ENCODE results near the gene CNPY4. TPM values are rescaled to one million over a fixed set of nuclear protein-coding genes. Genes with fewer than 3 reads are reported as not detected.
A peak's percentile ranks its signal among the peaks of the same experiment; 100 is the strongest.

CNPY4 gene
- polyA plus RNA-seq, 1 donor (not counting 4 experiments of a cell fraction or from before 2014, with no cell fraction given), result 9.9 TPM

DNA sequence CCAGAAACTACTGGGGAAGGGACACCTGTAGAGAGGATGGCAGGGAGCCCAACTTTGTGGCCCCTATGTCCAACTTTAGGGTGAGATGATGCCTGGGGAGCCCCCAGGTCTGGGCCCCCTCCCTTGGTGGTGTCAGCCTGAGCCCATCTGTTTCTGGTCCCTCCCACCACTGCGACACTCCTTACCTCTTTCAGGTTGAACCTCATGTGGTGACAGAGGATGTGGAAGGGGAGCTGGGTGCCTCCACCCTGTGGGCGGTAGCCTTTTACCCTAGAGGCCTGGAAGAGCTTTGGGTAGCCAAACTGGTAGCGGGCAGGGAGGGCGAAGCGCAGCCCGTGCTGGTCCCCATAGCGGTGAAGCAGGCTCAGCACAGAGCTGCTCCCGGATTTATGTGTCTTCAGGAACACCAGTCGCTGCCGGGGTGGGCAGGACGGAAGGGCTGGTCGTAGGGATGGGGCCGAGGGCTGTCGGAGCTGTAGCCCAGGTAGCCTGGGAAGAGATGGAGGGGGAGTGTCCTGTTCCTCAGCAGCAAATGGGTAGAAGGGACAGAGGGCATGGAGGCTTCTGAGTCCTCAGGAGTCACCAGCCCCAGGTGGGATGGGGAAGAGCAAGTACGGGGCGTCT, 47.0 kb downstream of the CNPY4 start:
- Histone ChIP-seq H3K4me3 (ENCODE audit: control insufficient read depth in 2 of 3, extremely low read depth in 1 of 3, insufficient read depth in 2 of 3, low read depth in 1 of 3, low read length in 3 of 3) (no peak overlapping the region), H3K9me3 (ENCODE audit: control insufficient read depth, low read depth, low read length) (no peaks in the 10 kb centered on the region), H3K27ac (ENCODE audit: control insufficient read depth, insufficient read depth, low read length) (no peak overlapping the region), H3K27me3 (ENCODE audit: control insufficient read depth, extremely low read depth, insufficient read depth, low read length) (peaks cover 10% of the 10 kb centered on the region), H3K4me2 (ENCODE audit: control insufficient read depth, extremely low read depth, insufficient read depth, low read depth, low read length) (no peak overlapping the region), H3K9me1 (ENCODE audit: control insufficient read depth, extremely low read depth, insufficient read depth, low read length) (peaks cover 2% of the 10 kb centered on the region), H3K9ac (ENCODE audit: control insufficient read depth, extremely low read depth, insufficient read depth, low read length) (no peak overlapping the region), H4K20me1 (ENCODE audit: control insufficient read depth, extremely low read depth, insufficient read depth, low read length) (no peaks in the 10 kb centered on the region), H3K4me1 (ENCODE audit: control insufficient read depth, extremely low read depth, insufficient read depth, low read length) (peaks cover 28% of the 10 kb centered on the region), H2AFZ (ENCODE audit: control insufficient read depth, low read length) (no peak overlapping the region), H3K79me2 (ENCODE audit: control insufficient read depth, insufficient read depth, low read length) (no peaks in the 10 kb centered on the region), H3K36me3 (ENCODE audit: control insufficient read depth in 2 of 2, extremely low read depth in 1 of 2, insufficient read depth in 2 of 2, low read length in 2 of 2) (no peaks in the 10 kb centered on the region)
- FAIRE-seq (no peak), DNase-seq (ENCODE audit: low read depth, low spot score) (no peak)
- dilution Hi-C loops (cut with MboI; ENCODE audit: extremely low pct_ligation_motif_present, low sequenced_read_pairs), result no loop called here
- no peak for TF ChIP-seq EZH2 (IDR thresholded peaks at IDR 0.05; ENCODE audit: low read length)

DNA sequence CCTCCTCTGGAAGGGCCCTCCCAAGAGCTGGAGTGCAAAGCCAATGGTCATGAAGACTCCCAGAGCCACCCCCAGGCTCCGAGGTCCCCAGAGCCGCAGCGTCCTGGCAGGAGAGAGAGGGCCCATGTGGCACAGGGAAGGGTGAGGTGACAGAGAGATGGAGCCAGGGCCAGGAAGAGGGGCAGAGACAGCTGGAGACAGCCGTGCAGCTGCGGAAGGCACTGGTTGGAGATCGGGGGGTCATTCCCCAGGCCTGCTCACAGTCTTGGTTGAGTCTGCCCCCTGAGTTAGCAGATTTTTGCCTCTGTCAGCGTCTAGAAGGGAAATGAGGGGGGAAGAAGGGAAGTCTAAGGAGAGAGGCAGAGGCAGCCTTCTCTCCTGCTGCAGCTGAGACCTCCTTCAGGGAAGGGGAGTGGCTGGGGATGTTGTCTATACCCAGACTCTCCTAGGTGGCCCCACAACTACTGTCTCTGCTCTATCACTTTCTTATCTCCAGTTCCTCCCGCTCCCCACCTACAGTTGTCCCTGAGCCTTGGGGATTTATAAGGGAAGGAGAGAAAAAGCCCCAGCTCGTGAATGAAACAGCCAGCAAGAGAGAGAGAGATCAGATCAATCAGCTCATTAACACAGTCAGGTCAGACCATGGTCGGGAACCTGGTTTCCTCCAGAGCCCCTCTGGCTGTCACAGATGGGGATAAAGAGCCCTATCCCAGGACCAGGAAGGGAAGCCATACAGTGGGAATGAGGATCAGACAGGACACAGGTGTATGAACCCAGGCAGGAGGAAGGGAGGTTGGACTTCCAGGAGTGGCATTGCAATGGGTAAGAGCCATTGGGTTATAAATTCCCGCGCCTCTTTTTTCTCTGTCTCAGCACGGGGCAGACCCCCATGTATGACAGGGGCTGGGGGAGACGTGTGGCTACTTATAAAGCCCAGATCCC, 47.8 kb downstream of the CNPY4 start:
- Histone ChIP-seq H2AFZ (ENCODE audit: control insufficient read depth, low read length) (no peak overlapping the region), H3K4me1 (ENCODE audit: control insufficient read depth, extremely low read depth, insufficient read depth, low read length) (peaks cover 28% of the 10 kb centered on the region), H3K4me3 (ENCODE audit: control insufficient read depth in 2 of 3, extremely low read depth in 1 of 3, insufficient read depth in 2 of 3, low read depth in 1 of 3, low read length in 3 of 3) (peak overlapping the region in 1 of 3 experiments; percentile 62), H3K9me3 (ENCODE audit: control insufficient read depth, low read depth, low read length) (no peaks in the 10 kb centered on the region), H3K36me3 (ENCODE audit: control insufficient read depth in 2 of 2, extremely low read depth in 1 of 2, insufficient read depth in 2 of 2, low read length in 2 of 2) (no peaks in the 10 kb centered on the region), H3K4me2 (ENCODE audit: control insufficient read depth, extremely low read depth, insufficient read depth, low read depth, low read length) (peak overlapping the region; percentile 94), H3K9me1 (ENCODE audit: control insufficient read depth, extremely low read depth, insufficient read depth, low read length) (peaks cover 2% of the 10 kb centered on the region), H3K79me2 (ENCODE audit: control insufficient read depth, insufficient read depth, low read length) (no peaks in the 10 kb centered on the region), H3K27ac (ENCODE audit: control insufficient read depth, insufficient read depth, low read length) (no peak overlapping the region), H3K9ac (ENCODE audit: control insufficient read depth, extremely low read depth, insufficient read depth, low read length) (no peak overlapping the region), H4K20me1 (ENCODE audit: control insufficient read depth, extremely low read depth, insufficient read depth, low read length) (no peaks in the 10 kb centered on the region), H3K27me3 (ENCODE audit: control insufficient read depth, extremely low read depth, insufficient read depth, low read length) (peaks cover 14% of the 10 kb centered on the region)
- TF ChIP-seq, protein P1, sequence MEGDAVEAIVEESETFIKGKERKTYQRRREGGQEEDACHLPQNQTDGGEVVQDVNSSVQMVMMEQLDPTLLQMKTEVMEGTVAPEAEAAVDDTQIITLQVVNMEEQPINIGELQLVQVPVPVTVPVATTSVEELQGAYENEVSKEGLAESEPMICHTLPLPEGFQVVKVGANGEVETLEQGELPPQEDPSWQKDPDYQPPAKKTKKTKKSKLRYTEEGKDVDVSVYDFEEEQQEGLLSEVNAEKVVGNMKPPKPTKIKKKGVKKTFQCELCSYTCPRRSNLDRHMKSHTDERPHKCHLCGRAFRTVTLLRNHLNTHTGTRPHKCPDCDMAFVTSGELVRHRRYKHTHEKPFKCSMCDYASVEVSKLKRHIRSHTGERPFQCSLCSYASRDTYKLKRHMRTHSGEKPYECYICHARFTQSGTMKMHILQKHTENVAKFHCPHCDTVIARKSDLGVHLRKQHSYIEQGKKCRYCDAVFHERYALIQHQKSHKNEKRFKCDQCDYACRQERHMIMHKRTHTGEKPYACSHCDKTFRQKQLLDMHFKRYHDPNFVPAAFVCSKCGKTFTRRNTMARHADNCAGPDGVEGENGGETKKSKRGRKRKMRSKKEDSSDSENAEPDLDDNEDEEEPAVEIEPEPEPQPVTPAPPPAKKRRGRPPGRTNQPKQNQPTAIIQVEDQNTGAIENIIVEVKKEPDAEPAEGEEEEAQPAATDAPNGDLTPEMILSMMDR (optimal IDR thresholded peaks at IDR 0.05 in 1 of 3, IDR thresholded peaks at IDR 0.05 in 1 of 3, conservative IDR thresholded peaks at IDR 0.05 in 1 of 3; ENCODE audit: extremely low read depth in 1 of 3, insufficient read depth in 2 of 3, low read length in 3 of 3), result no peak
- TF ChIP-seq EZH2 (IDR thresholded peaks at IDR 0.05; ENCODE audit: low read length), result no peak
- DNase-seq (ENCODE audit: low read depth, low spot score) (no peak), FAIRE-seq (no peak)
- dilution Hi-C loops (cut with MboI; ENCODE audit: extremely low pct_ligation_motif_present, low sequenced_read_pairs), result no loop called here
